AG10803 (cell line): Measurements from ENCODE around the gene WDR62.

Source experiments
- DNase-seq: peaks from one replicate; pipeline ENCODE4 v3.0.0; 2010; ENCODE audit warnings: low read depth
- H3K4me3 ChIP-seq: 2 replicates; pipeline ENCODE4 v1.5.1; 2011; ENCODE audit warnings: mild to moderate bottlenecking, low read length, control low read depth
- CTCF ChIP-seq: conservative IDR thresholded peaks from 2 replicates; pipeline ENCODE4 v1.5.1; 2011; ENCODE audit warnings: mild to moderate bottlenecking, low read length, control low read depth, inconsistent platforms

The WDR62 gene

DNA sequence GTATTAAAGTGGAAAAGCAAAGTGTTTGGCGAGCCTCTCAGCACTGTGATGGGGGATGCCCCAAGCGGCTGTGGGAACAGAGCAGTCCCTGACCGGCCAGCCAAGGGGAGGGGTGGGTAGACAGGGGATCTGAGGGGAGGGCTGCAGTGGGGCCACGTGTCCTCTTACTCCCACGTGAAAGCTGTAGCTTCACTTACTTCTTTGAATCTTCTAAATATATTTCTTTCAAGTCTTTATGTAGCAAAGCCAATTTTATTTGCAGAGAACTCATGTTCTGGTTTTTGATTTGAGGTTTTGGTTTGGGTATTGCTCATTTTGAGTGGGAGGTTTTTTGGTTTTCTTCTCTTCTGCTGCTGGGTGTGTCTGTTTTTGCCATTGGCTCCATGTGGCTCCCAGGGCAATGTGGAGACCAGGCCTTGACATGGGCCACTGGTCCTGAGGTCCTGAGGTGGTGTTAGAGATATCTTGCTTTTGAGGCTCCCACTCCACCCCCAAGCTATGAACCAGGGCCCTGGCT lies 38.5 kb downstream of the WDR62 start:
- no peak for DNase-seq
- no peak overlapping the region for H3K4me3 ChIP-seq
- no peak for TF ChIP-seq CTCF

DNA sequence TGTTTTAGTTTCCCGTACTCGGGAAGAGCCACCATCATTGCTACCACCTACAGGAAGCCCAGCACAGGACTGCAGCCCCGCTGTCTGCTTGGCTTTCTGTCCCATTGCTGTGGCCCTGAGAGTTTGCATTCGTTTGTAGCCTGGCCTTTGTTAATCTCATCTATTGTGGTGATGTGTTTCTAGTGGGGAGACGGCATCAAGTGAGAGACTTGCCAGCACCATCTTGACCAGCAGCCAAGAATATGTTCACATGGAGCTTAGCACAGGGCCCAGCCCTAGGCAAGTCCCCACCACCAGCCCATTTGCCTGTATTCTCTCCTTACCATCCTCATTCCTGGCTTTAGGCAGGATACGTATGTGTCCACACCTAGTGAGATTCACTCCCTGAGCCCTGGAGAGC lies 39.0 kb downstream of the WDR62 start:
- DNase-seq, result no peak
- TF ChIP-seq CTCF, result no peak
- H3K4me3 ChIP-seq, result no peak overlapping the region

DNA sequence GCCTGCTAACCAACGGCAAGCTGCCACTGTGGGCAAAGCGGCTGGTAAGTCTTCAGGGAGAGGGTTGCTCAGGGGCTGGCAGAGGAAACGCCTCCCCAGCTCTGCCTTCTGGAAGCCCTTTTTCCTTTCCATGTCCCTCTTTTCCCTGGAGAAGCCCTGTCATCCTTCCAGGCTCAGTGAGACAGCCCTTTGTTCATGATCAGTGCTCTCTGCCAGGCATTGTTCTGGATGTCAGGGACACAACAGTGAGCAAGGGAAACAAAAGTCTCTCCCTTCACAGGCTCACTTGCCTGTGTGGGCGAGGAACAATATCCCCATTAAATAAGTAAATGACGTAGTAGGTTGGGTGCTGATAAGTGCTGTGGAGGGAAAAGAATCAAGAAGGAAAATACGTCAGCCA lies 42.3 kb downstream of the WDR62 start:
- H3K4me3 ChIP-seq, result no peak overlapping the region
- TF ChIP-seq CTCF, result no peak
- no peak for DNase-seq

- DNase-seq, result no peak
- no peak for TF ChIP-seq CTCF
- H3K4me3 ChIP-seq, result no peak overlapping the region
Measured at GRCh38 chr19:36099166-36099785, 44.6 kb downstream of the WDR62 start.

DNA sequence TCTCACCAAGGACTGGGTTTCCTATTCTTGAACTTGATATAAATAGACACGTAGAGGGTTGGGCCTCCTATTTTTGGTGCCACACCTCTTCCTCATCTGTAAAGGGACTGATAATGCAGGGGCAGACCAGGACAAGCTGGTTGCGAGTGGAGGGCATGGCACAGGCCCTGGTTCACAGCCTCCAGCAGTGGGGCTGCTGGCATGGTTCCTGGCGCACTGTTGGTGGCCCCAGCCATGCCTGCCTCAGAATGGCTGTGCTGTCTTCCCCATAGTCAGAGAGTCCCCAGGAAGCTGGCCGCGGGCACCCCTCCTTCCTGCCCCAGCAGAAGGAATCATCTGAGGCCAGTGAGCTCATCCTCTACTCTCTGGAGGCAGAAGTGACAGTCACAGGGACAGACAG lies 45.8 kb downstream of the WDR62 start:
- no peak overlapping the region for H3K4me3 ChIP-seq
- no peak for DNase-seq
- TF ChIP-seq CTCF, result no peak

DNA sequence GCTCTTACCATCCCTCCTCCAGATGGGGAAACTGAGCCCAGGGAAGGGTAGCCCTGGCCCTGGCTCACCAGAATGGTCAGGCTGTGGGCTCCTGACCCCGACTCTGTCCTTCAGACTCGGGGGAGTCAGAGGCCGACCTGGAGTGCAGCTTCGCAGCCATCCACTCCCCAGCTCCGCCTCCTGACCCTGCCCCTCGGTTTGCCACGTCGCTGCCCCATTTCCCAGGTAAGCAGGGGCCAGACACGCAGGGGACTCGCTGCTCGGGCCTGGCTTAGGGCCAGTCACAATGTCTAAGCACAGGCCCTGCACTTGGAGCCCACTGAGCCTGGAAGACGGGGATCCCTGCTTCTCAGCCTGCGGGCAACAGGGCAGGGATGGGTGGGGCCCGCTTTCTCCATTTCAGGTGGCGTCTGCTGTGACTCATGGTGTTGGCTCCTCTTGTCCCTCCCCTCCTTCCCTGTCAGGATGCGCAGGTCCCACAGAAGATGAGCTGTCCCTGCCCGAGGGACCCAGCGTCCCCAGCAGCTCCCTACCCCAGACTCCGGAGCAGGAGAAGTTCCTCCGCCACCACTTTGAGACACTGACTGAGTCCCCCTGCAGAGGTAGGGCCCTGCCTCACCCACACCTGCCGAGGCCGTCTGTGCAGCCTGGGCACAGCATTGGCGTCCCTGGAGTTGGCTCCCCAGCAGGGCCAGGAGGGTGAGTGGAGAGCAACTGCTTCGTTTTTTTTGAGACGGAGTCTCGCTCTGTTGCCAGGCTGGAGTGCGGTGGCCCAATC lies 47.0 kb downstream of the WDR62 start:
- no peak overlapping the region for H3K4me3 ChIP-seq
- no peak for DNase-seq
- no peak for TF ChIP-seq CTCF

DNA sequence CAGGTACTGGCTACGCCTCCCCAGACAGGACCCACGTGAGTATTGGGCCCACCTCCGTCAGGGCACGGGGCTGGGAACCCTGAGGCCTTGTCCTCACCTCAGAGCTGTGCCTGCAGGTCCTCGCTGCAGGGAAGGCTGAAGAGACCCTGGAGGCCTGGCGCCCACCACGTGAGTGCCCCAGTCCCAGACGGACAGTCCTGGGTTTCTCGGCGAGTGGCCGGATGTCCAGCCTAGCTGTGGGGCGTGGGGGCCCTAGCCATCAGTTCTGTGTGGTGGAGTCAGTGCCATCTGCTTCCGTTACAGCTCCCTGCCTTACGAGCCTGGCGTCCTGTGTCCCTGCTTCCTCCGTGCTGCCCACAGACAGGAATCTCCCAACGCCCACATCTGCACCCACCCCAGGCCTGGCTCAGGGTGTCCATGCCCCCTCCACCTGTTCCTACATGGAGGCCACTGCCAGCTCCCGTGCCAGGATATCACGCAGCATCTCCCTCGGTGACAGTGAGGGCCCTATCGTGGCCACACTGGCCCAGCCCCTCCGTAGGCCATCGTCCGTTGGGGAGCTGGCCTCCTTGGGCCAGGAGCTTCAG lies 48.4 kb downstream of the WDR62 start:
- TF ChIP-seq CTCF, result no peak
- DNase-seq, result no peak

More for the DNA sequence above, 48.4 kb downstream of the WDR62 start:
- H3K4me3 ChIP-seq, result no peak overlapping the region
